ENCODE measurements around the gene CDK2AP2.

The CDK2AP2 gene

DNA sequence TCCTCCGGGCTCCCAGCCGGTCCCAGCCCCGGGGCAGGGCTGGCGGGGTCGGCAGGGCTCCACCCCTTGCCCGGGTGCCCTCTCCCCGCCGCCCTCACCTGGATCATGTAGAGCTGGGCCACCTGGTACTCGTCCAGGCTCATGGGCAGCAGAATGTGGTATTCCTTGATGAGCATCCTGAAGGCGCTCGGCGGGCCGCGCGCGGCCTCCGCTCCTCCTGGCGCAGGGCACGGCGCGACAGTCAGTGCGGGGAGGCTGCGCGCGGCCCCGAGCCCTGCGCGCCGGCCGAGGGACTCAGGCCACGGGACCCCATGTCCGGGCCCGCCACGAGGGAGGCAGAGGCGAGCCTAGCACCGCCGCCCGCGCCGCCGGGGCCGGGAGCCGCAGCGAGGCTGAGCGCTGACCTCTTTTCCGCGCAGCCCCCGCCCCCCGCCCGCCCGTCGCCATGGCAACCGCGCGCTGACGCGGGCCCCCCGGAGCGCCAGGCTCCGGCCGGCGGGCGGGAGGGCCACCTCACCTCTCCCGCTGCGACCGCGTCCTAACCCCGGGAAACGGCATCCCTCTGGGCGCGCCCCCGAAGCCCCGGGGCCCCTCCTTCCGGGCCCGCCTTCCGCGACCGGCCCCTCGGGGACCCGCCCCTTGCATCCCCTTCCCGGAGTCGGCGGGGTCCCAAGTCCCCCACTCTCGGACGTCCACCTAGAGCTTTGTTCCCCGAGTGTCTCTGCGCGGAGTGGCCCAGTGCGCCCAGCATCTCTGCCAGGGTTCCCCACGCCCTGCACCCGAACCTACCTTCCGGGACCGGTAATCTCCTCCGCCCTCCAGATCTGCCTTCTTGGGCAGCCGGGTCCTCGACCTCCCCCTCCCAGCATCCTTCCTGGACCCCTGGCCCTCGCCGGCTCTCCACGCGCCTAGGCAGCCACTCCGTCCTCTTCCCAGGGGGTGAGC is 3.7 kb downstream of the CDK2AP2 start:
- DNase-seq (ENCODE audit: low read depth in 1 of 2, low spot score in 1 of 2), result no peak

DNA sequence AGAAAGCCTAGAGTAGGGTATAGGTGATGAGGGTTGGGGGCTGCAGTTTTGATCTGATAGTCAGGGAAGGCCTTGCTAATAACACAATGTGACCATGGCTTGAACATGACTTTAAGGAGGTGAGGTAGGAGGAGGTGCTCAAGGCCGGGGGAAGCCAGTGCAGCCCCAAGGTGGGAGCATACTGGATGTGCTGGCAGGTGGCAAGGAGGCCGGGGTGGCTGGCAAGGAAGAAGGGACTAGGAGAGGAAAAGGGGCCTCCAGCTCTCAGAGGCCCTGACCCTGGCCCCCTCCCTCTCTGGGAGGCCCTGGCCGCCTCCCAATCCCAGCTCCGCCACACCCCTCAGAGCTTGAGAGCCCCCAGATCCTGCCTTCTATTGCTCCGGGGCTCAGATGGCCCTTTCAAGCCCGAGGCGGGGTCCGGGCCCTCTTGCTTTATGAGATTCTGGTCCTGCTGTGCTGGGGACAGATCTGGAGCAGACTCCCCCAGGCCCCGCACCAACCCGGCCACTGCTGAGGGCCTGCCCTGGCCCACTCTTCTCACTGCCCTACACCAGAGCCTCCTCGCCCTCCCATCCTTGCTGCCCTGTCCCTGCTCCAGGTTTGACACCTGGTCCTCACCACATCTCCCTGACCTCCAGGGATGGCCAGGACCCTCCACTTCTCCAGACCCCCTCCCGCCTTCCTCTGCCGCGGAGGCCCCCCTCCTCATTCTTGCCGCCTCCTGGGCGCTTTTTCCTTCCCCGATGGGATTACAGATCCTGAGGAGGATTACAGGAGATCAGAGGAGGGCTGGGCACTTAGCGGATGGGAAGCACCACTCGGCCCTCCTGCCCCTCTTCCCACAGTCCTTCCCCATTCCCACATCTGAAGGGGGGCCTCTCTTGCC is 4.6 kb downstream of the CDK2AP2 start:
- DNase-seq (ENCODE audit: low read depth in 1 of 2, low spot score in 1 of 2), result no peak

DNA sequence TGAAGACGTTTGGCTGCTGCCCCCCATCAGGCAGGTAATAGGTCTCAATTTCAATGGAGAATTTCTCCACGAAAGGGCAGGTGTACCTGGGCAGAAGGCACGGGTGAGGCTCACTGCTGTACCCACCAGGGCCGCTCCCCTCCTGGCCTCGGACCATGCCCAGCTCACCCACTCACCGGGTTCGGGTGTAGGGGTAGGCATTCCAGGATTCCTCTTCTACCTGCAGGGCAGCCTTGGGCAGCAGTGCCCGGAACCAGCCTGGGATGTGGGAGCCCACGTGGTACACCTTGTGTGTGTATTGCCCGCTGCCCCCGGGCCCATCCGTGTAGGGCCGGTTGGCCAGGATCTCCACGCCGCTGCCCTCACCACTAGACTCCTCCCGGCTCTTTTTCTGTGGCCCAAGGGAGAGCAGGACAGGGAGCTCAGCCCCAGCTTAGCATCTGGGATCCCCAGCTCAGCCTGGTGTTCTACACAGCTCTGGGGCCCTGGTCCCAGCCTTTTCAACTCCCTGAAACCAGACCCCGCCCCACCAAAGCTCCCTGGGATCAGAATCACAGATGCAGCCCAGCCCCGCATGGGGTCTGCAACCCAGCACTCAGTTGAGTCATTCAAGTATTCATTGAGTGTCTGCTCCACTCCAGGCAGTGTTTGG is 5.5 kb downstream of the CDK2AP2 start:
- no peak for DNase-seq (ENCODE audit: low read depth in 1 of 2, low spot score in 1 of 2)

DNA sequence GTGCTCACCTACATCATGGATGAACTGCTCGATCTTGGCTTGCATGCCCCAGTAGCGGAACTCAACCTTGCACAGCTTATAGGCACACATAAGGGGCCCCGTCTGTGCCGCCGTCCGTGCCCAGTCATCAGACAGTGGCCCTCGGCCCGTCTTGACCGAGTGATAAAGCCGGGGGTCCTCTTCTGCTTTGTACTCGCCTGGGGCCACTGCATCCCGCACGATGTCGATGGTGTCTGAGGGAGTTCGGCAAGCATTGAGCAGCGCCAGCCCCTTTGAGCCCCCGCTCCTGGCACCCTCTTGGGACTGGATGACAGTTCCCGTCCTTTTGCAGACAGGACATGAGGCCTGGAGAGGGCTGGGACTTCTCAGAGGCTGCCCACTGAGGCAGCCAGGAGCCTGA is 6.1 kb downstream of the CDK2AP2 start:
- no peak for DNase-seq (ENCODE audit: low read depth in 1 of 2, low spot score in 1 of 2)

DNA sequence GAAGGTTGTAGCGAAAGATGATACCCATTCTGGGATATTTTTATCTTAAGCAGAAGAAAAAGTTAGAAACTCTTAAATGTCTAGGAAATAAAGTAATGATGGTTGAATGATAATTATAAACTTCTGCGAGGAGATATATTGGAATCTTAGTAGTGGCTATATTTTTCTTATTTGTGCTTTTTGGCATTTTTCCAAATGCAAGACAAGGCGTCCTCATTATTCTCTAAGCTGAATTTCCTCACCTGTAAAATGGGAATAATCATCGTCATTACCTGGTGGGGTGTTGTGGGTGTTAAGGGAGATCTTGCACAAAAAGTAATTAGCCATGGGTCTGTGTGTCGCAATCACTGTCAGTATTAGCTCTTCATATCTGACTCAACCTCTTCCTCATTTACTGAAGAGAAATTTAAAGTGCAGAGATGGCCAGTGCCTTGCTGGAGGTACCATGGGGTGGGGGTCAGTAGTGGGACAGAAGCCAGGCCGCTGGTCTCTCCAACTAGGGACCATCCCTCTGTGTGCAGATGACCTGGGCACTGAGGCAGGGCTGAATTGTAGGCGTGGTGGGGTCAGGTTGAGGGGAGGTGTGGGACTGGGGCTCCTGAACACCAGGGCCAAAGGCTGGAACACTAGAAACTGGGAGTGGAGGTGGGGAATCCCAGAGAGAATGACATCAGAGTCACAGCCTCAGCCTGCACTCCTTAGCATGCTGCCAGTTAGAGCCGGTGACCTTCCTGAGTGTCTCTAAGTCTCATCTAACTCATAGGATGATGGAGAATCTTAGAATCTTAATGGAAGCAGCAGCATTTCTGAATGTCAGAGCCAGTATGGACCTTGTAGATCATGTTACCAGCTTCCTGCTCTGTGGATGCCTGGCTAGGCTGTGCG is 6.9 kb downstream of the CDK2AP2 start:
- DNase-seq (ENCODE audit: low read depth in 1 of 2, low spot score in 1 of 2), result no peak

DNA sequence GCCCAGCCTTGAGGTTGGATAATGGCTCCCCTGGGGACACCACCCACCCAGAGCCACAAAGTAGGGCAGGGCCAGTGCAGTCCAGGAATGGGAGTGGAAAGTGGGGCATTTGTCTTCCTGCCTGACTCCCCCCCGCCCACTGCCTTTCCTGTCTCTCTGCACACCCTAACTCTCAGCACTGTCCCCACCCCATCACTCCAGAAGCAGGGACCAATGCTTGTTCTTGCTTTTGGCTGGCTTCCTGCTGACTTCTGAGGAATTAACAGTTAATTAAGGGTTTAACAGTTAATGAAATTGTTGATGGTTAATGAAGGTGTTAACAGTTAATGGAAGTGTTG is 7.5 kb downstream of the CDK2AP2 start:
- DNase-seq (ENCODE audit: low read depth in 1 of 2, low spot score in 1 of 2), result no peak

DNA sequence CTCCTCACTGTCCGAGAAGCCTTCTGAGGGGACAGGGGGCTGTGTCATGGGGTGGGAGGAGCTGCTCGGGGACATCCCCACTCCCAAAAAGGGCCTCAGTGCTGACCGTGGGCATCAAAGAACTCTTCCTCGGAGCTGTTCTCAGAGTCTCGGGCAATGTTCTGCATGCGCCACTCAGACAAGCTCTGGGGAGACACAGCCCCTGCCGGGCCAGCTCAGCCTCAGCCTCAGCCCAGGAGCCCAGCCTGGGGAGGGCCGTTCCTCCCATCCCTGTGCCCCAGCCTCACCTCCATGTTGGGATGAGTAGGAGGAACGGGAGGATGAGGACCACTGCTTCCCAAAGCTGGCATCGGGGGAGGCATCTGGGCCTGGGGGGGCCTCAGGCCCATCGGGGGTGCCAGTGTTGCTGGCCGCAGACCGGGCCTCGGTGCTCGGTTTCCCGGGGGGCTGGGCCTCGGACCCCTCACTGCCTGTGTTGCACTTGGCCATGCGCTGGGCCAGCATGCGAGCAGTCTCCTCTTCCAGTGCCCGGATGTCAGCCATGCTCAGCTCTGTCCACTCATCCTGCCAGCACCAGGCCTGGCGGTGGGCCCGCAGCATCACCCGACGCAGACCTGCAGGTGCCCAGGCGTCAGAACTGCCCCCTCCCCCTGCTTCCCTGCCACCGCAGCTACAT is 8.0 kb downstream of the CDK2AP2 start:
- DNase-seq (ENCODE audit: low read depth in 1 of 2, low spot score in 1 of 2), result no peak

DNA sequence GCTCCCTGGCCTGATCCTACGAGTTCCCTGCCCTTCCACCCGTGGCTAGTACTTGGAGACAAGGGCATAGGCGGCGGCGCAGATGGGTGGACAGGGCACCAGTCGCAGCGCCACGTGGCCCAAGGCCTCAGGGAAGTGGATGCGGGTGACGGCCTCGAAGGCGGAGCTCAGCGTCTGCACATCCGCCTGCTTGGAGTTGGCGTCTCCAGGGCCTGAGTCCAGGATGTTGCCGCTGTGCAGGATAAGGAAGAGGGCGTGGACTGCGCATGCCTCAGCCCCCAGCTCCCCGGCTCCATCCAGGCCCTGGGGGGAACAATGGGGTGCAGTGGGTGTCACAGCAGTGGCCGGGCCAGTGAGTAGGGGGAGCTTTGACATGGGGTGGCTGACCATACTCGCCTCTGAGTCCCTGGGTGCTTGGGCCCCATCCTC is 9.4 kb downstream of the CDK2AP2 start:
- DNase-seq (ENCODE audit: low read depth in 1 of 2, low spot score in 1 of 2), result no peak

DNA sequence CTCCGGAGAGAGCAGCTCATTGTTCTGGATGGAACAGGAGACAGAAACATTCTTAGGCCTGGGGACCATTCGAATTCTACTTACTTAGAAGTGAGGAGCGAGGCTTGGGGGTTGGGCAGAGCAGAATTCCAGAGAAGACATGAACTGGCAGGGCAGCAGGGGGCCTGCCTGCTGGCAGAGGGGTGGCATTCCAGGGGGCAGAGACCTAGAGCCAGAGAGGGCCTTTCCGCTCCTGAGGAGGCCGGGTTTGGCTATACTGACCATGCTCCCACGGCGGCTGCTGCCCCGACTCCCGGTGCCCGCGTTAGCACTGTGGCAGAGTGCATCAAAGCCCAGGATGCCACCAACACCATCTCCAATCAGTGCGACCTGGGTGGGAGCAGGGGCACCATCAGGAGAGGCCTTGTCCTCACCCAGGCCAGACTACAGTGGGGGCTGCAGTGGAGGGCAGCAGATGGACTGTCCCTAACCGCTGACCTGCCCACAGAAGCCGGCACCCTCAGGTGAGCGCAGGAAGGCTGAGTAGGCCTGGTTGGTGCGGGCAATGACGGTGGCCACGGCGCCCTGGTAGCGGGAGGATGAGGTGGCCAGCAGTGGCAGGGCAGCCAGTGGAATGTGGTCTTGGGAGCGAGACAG is 10.2 kb downstream of the CDK2AP2 start:
- DNase-seq (ENCODE audit: low read depth in 1 of 2, low spot score in 1 of 2), result no peak

DNA sequence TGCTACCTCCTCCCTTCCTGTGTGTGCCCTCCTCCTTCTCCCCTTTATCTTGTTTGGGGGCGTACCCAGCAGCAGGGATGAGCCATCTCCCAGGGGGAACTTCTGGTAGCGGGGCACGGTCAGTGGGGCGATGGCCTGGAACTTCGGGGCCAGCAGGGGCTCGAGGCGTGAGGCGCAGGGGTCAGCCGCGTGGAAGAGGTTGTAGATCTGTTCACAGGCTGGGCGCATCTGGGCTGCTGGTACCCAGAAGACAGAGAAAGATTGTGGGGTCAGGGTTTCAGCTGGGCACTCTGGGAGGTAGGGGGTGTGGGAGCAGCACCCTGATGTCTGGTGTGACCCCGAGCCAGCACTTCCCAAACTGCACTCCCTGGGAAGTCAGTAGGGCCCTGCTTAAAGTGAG is 11.8 kb downstream of the CDK2AP2 start:
- no peak for DNase-seq (ENCODE audit: low read depth in 1 of 2, low spot score in 1 of 2)

DNA sequence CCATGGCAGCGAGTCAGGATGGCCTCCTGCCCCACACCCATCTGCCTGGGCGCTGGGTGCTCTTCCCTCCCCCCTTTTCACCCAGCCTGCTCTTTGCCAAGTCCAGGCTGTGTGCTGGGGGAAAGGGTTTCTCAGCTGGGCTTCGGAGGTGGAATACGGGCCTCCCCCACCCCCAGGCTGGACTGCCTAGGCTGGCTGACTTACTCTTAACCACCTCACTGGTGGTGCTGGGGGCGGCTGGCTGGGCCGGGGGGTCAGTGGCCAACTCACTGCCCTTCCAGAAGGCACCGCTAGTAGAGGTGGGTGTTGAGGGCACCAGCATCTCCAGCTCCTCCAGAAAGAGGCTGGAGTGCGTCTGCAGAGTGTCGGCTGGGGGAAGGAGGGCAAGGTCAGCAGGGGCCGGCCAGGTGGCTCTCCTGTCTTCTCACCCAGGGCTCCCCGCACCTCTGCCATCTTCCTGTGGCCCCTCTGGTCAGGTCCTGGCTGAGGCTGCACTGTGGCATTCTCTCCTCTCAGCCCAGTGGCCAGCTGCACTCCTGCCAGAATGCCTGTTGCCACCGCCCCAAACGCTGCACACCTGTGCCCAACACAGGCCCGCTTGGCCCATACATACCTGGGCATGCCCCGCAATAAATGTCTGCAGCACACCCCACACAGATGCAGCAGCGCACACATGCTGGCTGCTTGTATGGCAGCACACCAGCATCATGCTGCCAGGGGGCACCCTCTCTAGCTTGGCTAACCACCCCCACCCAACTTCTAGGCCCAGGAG is 12.5 kb downstream of the CDK2AP2 start:
- DNase-seq (ENCODE audit: low read depth in 1 of 2, low spot score in 1 of 2), result no peak

DNA sequence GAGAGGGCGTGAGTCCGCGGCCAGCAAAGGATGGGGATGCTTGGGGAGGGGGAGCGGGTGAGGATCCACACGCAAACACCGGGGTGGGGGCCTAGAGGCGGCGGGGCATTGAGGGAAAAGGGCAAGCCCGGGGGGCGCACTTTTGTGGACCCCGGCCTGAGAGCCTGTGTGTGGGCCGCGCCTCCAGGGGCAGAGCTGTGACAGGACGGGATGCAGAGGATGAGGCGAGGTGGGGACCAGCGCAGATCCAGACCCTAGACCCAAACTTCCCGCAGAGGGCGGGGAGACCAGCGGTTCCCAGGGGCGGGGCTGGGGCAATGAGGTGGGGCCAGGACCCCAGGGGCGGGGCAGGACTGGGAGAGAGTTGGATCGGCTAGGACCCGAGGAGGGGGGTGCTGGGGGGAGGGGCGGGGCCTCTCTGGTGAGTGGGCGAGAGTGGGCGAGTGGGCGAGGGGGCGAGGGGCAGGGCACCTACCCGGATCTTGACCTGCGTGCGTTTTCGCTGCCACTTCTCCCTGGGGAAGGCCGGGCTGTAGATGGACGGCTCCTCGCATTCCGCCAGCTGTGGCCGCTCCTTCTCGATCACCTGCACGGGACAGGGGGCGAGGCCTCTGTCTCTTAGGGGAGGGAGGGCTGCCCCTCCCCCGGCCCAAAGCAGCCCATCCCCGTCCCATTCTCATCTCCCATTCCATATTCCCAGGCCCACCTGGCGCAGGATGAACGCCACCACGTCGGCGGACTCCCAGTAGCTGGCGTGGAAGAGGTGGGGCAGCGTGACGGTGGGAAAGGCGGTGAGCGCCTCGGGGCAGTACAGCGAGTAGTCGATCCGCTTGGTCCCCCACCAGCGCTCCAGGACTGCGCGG is 13.4 kb downstream of the CDK2AP2 start:
- no peak for DNase-seq (ENCODE audit: low read depth in 1 of 2, low spot score in 1 of 2)

DNA sequence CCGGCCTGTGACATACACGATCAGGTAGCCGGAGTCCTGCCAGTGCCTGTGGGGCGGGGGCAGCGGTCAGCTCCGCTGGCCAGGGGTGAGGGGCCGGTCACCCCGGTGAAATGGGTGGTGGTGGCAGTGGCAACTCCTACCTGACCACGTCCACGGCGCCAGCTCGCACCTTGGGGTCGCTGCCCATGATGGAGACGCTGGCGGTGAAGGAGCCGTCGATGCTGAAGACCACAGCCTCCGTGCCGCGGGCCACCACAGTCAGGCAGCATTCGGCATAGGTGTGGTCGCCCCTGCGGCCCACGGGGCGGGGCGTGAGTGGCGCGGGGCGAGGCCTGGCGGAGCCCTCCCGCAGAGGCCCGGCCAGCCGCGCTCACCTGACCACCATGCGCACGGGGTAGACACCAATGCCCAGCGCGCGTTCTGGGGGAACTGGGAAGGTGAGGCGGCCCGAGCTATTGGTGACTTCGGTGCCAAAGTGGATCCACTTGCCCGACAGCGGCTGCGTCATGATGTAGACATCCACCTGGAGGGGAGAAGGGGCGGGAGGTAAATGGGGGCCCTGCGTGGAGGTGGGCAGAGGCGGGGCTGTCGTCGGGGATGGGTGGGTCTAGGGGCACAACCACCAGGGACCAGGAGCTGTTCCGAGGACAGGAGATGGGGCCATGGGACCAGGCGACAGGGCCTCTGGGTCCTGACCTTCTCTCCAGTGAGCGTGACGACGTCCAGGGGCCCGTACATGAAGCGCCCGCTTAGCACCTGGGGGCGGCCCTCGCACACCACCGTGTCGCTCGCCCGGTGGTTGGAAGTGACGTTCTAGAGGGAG is 14.2 kb downstream of the CDK2AP2 start:
- DNase-seq (ENCODE audit: low read depth in 1 of 2, low spot score in 1 of 2), result no peak

DNA sequence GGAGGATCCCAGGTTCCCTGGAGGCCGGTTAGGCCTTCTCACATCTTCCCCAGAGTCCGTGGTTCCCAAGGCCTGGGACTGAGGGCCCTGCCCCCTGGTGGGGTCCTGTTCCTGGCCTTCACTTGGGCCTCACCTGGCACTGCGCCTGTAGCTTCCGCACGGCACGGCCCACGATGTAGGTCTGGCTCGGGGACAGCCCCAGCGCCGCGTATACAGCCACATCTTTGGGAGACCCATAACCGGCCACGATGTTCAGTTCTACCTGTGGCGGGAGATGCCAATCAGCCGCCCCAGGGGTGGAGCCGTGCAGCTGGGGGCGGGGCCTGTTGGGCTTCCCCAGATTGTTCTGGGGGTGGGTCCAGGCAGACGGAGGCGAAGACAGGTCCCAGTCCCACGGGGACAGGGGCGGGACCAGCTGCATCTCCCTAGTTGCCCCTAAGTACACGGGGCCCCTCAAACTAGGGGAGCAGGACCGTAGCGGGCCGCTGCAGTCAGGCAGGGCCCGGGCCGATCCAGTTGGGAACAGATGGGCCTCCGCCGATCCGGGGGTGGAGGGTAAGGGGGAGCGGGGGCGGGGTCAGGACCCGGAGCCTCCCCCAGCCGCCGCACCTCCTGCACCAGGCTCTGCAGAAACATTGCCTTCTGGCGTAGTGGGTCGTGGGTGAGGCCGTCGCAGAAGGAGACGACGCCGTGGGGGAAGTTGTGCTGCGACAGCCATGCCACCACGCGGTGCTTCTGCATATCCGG is 15.0 kb downstream of the CDK2AP2 start:
- DNase-seq (ENCODE audit: low read depth in 1 of 2, low spot score in 1 of 2), result no peak

DNA sequence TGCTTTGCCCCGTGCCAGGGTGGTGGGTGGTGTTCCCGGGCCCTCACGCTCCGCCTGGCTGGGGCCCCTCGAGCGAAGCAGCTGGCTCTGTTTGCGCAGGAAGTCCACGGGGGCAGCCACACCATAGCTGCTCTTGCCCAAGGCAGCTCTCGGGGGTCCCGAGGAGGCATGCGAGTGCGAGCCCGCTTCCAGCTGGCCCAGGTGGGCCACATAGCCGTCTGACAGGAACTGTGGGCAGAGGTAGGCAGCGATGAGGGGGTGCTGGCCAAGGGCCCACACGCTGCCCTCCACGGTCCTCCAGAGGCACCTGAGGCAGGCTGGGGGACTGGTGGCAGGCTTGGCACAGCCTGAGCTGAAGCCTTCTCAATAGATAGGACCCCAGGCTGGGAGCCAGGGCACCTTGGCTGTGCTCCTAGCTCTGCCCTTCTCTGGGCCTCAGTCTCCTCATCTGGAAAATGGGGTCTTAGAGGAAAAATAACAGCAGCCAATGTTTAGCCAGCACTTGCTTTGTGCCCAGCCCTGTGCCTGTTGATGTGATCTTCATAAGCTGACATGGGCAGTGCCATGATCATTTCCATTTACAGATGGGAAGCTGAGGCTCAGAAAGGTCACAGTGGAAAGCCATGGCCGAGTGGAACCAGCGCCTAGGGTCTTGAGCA is 15.8 kb downstream of the CDK2AP2 start:
- DNase-seq (ENCODE audit: low read depth in 1 of 2, low spot score in 1 of 2), result no peak
